Central memory CD8-positive, alpha-beta T cell (primary cell): ENCODE measurements around the gene NOTCH3.

ENCODE experiments used
- ATAC-seq: fragments of 150-1000 bp; cut with Tn5 transposase; replicated peaks from 2 replicates; pipeline ENCODE4 v1.10.0; 2022; ENCODE audit warnings: mild to moderate bottlenecking, moderate FRiP score, moderate number of reproducible peaks; ENCODE audit not compliant: poor library complexity, severe bottlenecking; ENCODE audit errors: extremely low read depth
- DNase-seq, 2 donors: peaks; one replicate each; pipeline ENCODE4 v3.0.0; 2021; ENCODE audit warnings: low spot score in 2 of 2
- H3K27ac Mint-ChIP-seq: one replicate; pipeline ENCODE4 v1.8.0; 2022; ENCODE audit warnings: low read depth, mild to moderate bottlenecking, moderate library complexity, mixed read lengths
- H3K27me3 Mint-ChIP-seq: one replicate; pipeline ENCODE4 v1.8.0; 2022; ENCODE audit warnings: mixed read lengths
- H3K36me3 Mint-ChIP-seq: one replicate; pipeline ENCODE4 v1.8.0; 2022; ENCODE audit warnings: mild to moderate bottlenecking, moderate library complexity, mixed read lengths; ENCODE audit not compliant: insufficient read depth
- H3K4me1 Mint-ChIP-seq: one replicate; pipeline ENCODE4 v1.8.0; 2022; ENCODE audit warnings: mixed read lengths
- H3K4me3 Mint-ChIP-seq: one replicate; pipeline ENCODE4 v1.8.0; 2022; ENCODE audit warnings: mild to moderate bottlenecking, moderate library complexity, mixed read lengths
- H3K9me3 Mint-ChIP-seq: one replicate; pipeline ENCODE4 v1.8.0; 2022; ENCODE audit warnings: mixed read lengths

The NOTCH3 gene

GRCh38 chr19:15198951-15199660, 1.7 kb downstream of the NOTCH3 start:
- Mint-ChIP-seq H3K4me1 (peaks cover 8% of the 10 kb centered on the region), H3K4me3 (peak overlapping the region; percentile 49), H3K27ac (no peak overlapping the region), H3K36me3 (peaks cover 3% of the 10 kb centered on the region), H3K9me3 (no peaks in the 10 kb centered on the region), H3K27me3 (peaks cover 75% of the 10 kb centered on the region)
- ATAC-seq (no peak), DNase-seq (no peak)

- peaks cover 8% of the 10 kb centered on the region for H3K4me1 Mint-ChIP-seq
- ATAC-seq (no peak), DNase-seq (no peak)
- no peak overlapping the region for H3K4me3 Mint-ChIP-seq
- peaks cover 3% of the 10 kb centered on the region for H3K36me3 Mint-ChIP-seq
- H3K27me3 Mint-ChIP-seq, result peaks cover 75% of the 10 kb centered on the region
- H3K27ac Mint-ChIP-seq, result no peak overlapping the region
- no peaks in the 10 kb centered on the region for H3K9me3 Mint-ChIP-seq
Observed at GRCh38 chr19:15197942-15198341, 2.9 kb downstream of the NOTCH3 start.

- Mint-ChIP-seq H3K9me3 (no peaks in the 10 kb centered on the region), H3K27ac (no peak overlapping the region), H3K4me3 (no peak overlapping the region), H3K4me1 (peaks cover 8% of the 10 kb centered on the region), H3K27me3 (peaks cover 71% of the 10 kb centered on the region), H3K36me3 (peaks cover 3% of the 10 kb centered on the region)
- no peak for ATAC-seq
- DNase-seq, result no peak
Observed at GRCh38 chr19:15197275-15197941, 3.4 kb downstream of the NOTCH3 start.

- Mint-ChIP-seq H3K4me1 (peaks cover 8% of the 10 kb centered on the region), H3K9me3 (no peaks in the 10 kb centered on the region), H3K4me3 (no peak overlapping the region)
Observed at GRCh38 chr19:15196360-15197005, 4.3 kb downstream of the NOTCH3 start.

GRCh38 chr19:15195371-15196334, 5.1 kb downstream of the NOTCH3 start:
- no peak overlapping the region for H3K27ac Mint-ChIP-seq
- ATAC-seq (no peak), DNase-seq (no peak)
- H3K36me3 Mint-ChIP-seq, result peaks cover 3% of the 10 kb centered on the region
- H3K4me1 Mint-ChIP-seq, result peaks cover 8% of the 10 kb centered on the region
- no peak overlapping the region for H3K4me3 Mint-ChIP-seq
- H3K27me3 Mint-ChIP-seq, result peaks cover 74% of the 10 kb centered on the region
- H3K9me3 Mint-ChIP-seq, result no peaks in the 10 kb centered on the region

More at GRCh38 chr19:15196360-15197005, 4.3 kb downstream of the NOTCH3 start:
- no peak for ATAC-seq
- no peak overlapping the region for H3K27ac Mint-ChIP-seq
- peaks cover 3% of the 10 kb centered on the region for H3K36me3 Mint-ChIP-seq
- no peak for DNase-seq
- H3K27me3 Mint-ChIP-seq, result peaks cover 71% of the 10 kb centered on the region

GRCh38 chr19:15194938-15195337, 5.9 kb downstream of the NOTCH3 start:
- no peaks in the 10 kb centered on the region for H3K9me3 Mint-ChIP-seq
- peaks cover 3% of the 10 kb centered on the region for H3K36me3 Mint-ChIP-seq
- H3K4me3 Mint-ChIP-seq, result no peak overlapping the region
- peaks cover 8% of the 10 kb centered on the region for H3K4me1 Mint-ChIP-seq
- H3K27me3 Mint-ChIP-seq, result peaks cover 81% of the 10 kb centered on the region
- no peak for ATAC-seq
- no peak for DNase-seq
- H3K27ac Mint-ChIP-seq, result no peak overlapping the region

- DNase-seq (no peak), ATAC-seq (no peak)
- Mint-ChIP-seq H3K36me3 (peaks cover 2% of the 10 kb centered on the region), H3K4me3 (no peak overlapping the region), H3K9me3 (no peaks in the 10 kb centered on the region), H3K27me3 (peaks cover 53% of the 10 kb centered on the region), H3K4me1 (no peaks in the 10 kb centered on the region), H3K27ac (no peak overlapping the region)
Observed at GRCh38 chr19:15191982-15192381, 8.8 kb downstream of the NOTCH3 start.

- H3K36me3 Mint-ChIP-seq, result peaks cover 2% of the 10 kb centered on the region
- no peak overlapping the region for H3K27ac Mint-ChIP-seq
- no peak overlapping the region for H3K4me3 Mint-ChIP-seq
- no peaks in the 10 kb centered on the region for H3K9me3 Mint-ChIP-seq
- no peak for ATAC-seq
- H3K27me3 Mint-ChIP-seq, result peaks cover 48% of the 10 kb centered on the region
- no peaks in the 10 kb centered on the region for H3K4me1 Mint-ChIP-seq
- no peak for DNase-seq
Observed at GRCh38 chr19:15191514-15191913, 9.3 kb downstream of the NOTCH3 start.

GRCh38 chr19:15188851-15189250, 11.9 kb downstream of the NOTCH3 start:
- DNase-seq, result no peak
- H3K27me3 Mint-ChIP-seq, result peaks cover 52% of the 10 kb centered on the region
- H3K4me1 Mint-ChIP-seq, result no peaks in the 10 kb centered on the region
- H3K36me3 Mint-ChIP-seq, result peaks cover 2% of the 10 kb centered on the region
- no peak for ATAC-seq
- H3K27ac Mint-ChIP-seq, result no peak overlapping the region
- no peak overlapping the region for H3K4me3 Mint-ChIP-seq
- no peaks in the 10 kb centered on the region for H3K9me3 Mint-ChIP-seq

- H3K36me3 Mint-ChIP-seq, result peaks cover 2% of the 10 kb centered on the region
- DNase-seq (no peak), ATAC-seq (no peak)
- no peak overlapping the region for H3K4me3 Mint-ChIP-seq
- H3K4me1 Mint-ChIP-seq, result no peaks in the 10 kb centered on the region
- no peaks in the 10 kb centered on the region for H3K9me3 Mint-ChIP-seq
- peaks cover 46% of the 10 kb centered on the region for H3K27me3 Mint-ChIP-seq
- H3K27ac Mint-ChIP-seq, result no peak overlapping the region
Observed at GRCh38 chr19:15187026-15188007, 13.5 kb downstream of the NOTCH3 start.

GRCh38 chr19:15185188-15185587, 15.6 kb downstream of the NOTCH3 start:
- Mint-ChIP-seq H3K9me3 (no peaks in the 10 kb centered on the region), H3K27me3 (peaks cover 31% of the 10 kb centered on the region), H3K27ac (no peak overlapping the region), H3K36me3 (peaks cover under 1% of the 10 kb centered on the region), H3K4me3 (no peak overlapping the region), H3K4me1 (no peaks in the 10 kb centered on the region)
- DNase-seq, result no peak
- ATAC-seq, result no peak
